Stimulated activated memory B cell treated with anti-CD40 and anti-IgM and Interleukin-4, amounts not matched to agents 10 μg/mL and 1 μg/mL and 100 μg/mL, for 72 hours (primary cell): ENCODE data around the gene DDX60.

ENCODE experiments used
- ATAC-seq: fragments of 150-1000 bp; cut with Tn5 transposase; 2 replicates; pipeline ENCODE4 v1.10.0; 2021
- H3K27ac Mint-ChIP-seq: one replicate; pipeline ENCODE4 v1.8.0; 2022; ENCODE audit warnings: mild to moderate bottlenecking, mixed read lengths
- H3K27me3 Mint-ChIP-seq: one replicate; pipeline ENCODE4 v1.8.0; 2022; ENCODE audit warnings: mixed read lengths
- H3K36me3 Mint-ChIP-seq: one replicate; pipeline ENCODE4 v1.8.0; 2022; ENCODE audit warnings: mixed read lengths
- H3K4me1 Mint-ChIP-seq: one replicate; pipeline ENCODE4 v1.8.0; 2022; ENCODE audit warnings: mixed read lengths
- H3K4me3 Mint-ChIP-seq: one replicate; pipeline ENCODE4 v1.8.0; 2022; ENCODE audit warnings: mild to moderate bottlenecking, moderate library complexity, mixed read lengths
- H3K9me3 Mint-ChIP-seq: one replicate; pipeline ENCODE4 v1.8.0; 2022; ENCODE audit warnings: mixed read lengths

Gene DDX60

GRCh38 chr4:168199260-168199957 lies 119.1 kb downstream of the DDX60 start:
- H3K9me3 Mint-ChIP-seq, result peaks cover 16% of the 10 kb centered on the region
- no peaks in the 10 kb centered on the region for H3K36me3 Mint-ChIP-seq

GRCh38 chr4:168197926-168198325 lies 120.6 kb downstream of the DDX60 start:
- no peaks in the 10 kb centered on the region for H3K36me3 Mint-ChIP-seq
- ATAC-seq, result no peak

More at GRCh38 chr4:168199260-168199957, 119.1 kb downstream of the DDX60 start:
- no peak overlapping the region for H3K27ac Mint-ChIP-seq
- no peaks in the 10 kb centered on the region for H3K4me1 Mint-ChIP-seq
- H3K4me3 Mint-ChIP-seq, result no peak overlapping the region
- no peaks in the 10 kb centered on the region for H3K27me3 Mint-ChIP-seq
- ATAC-seq, result no peak

GRCh38 chr4:168188754-168189153 lies 129.8 kb downstream of the DDX60 start:
- Mint-ChIP-seq H3K36me3 (no peaks in the 10 kb centered on the region), H3K27me3 (no peaks in the 10 kb centered on the region), H3K9me3 (no peaks in the 10 kb centered on the region), H3K4me3 (no peak overlapping the region), H3K27ac (no peak overlapping the region), H3K4me1 (peaks cover 7% of the 10 kb centered on the region)
- no peak for ATAC-seq

More at GRCh38 chr4:168197926-168198325, 120.6 kb downstream of the DDX60 start:
- H3K9me3 Mint-ChIP-seq, result peaks cover 10% of the 10 kb centered on the region
- no peaks in the 10 kb centered on the region for H3K4me1 Mint-ChIP-seq
- no peak overlapping the region for H3K4me3 Mint-ChIP-seq
- H3K27me3 Mint-ChIP-seq, result no peaks in the 10 kb centered on the region
- no peak overlapping the region for H3K27ac Mint-ChIP-seq

GRCh38 chr4:168183717-168184571 lies 134.6 kb downstream of the DDX60 start:
- H3K27ac Mint-ChIP-seq, result no peak overlapping the region
- ATAC-seq, result no peak
- no peaks in the 10 kb centered on the region for H3K9me3 Mint-ChIP-seq
- no peak overlapping the region for H3K4me3 Mint-ChIP-seq
- no peaks in the 10 kb centered on the region for H3K36me3 Mint-ChIP-seq
- H3K4me1 Mint-ChIP-seq, result peaks cover 4% of the 10 kb centered on the region
- H3K27me3 Mint-ChIP-seq, result no peaks in the 10 kb centered on the region

- Mint-ChIP-seq H3K4me1 (no peaks in the 10 kb centered on the region), H3K27me3 (no peaks in the 10 kb centered on the region), H3K4me3 (no peak overlapping the region), H3K9me3 (no peaks in the 10 kb centered on the region), H3K36me3 (no peaks in the 10 kb centered on the region), H3K27ac (no peak overlapping the region)
- no peak for ATAC-seq
Measured at GRCh38 chr4:168177546-168178149, 140.9 kb downstream of the DDX60 start.

- no peak for ATAC-seq
Measured at GRCh38 chr4:168174308-168174707, 144.2 kb downstream of the DDX60 start.

GRCh38 chr4:168167714-168168284 lies 150.8 kb downstream of the DDX60 start:
- H3K27ac Mint-ChIP-seq, result no peak overlapping the region
- H3K4me3 Mint-ChIP-seq, result no peak overlapping the region
- H3K27me3 Mint-ChIP-seq, result no peaks in the 10 kb centered on the region
- H3K4me1 Mint-ChIP-seq, result no peaks in the 10 kb centered on the region
- H3K36me3 Mint-ChIP-seq, result no peaks in the 10 kb centered on the region
- H3K9me3 Mint-ChIP-seq, result no peaks in the 10 kb centered on the region
- no peak for ATAC-seq

More at GRCh38 chr4:168174308-168174707, 144.2 kb downstream of the DDX60 start:
- Mint-ChIP-seq H3K27ac (no peak overlapping the region), H3K27me3 (no peaks in the 10 kb centered on the region), H3K36me3 (no peaks in the 10 kb centered on the region), H3K4me3 (no peak overlapping the region), H3K9me3 (no peaks in the 10 kb centered on the region), H3K4me1 (no peaks in the 10 kb centered on the region)
